IPS DF 6.9 (cell line): ENCODE results near the gene CCDC18.

Experiments
- DNase-seq: peaks from one replicate; pipeline ENCODE4 v3.0.0-alpha.2; 2013; ENCODE audit warnings: low read depth, low spot score
- H3K27ac ChIP-seq: one replicate; pipeline ENCODE4 v1.5.1; 2013; ENCODE audit warnings: low read length, control low read depth
- H3K27me3 ChIP-seq: 2 replicates; pipeline ENCODE4 v1.6.1; 2013; ENCODE audit warnings: mild to moderate bottlenecking, low read length; ENCODE audit not compliant: control insufficient read depth, insufficient read depth
- H3K36me3 ChIP-seq: 2 replicates; pipeline ENCODE4 v1.6.1; 2013; ENCODE audit warnings: low read length; ENCODE audit not compliant: control insufficient read depth, insufficient read depth
- H3K4me1 ChIP-seq: 2 replicates; pipeline ENCODE4 v1.6.1; 2013; ENCODE audit warnings: low read length; ENCODE audit not compliant: control insufficient read depth, insufficient read depth
- H3K4me3 ChIP-seq: 2 replicates; pipeline ENCODE4 v1.5.1; 2013; ENCODE audit warnings: mild to moderate bottlenecking, low read length
- H3K9me3 ChIP-seq: 2 replicates; pipeline ENCODE4 v1.6.1; 2013; ENCODE audit warnings: low read length, inconsistent platforms; ENCODE audit not compliant: control insufficient read depth, insufficient read depth
- WGBS: extraction: QIAGEN DNeasy Blood & Tissue Kit; methylation state at CpG from one replicate; pipeline ENCODE4 v1.1.7; 2013; ENCODE audit warnings: mixed read lengths, missing lambda C conversion rate; ENCODE audit not compliant: insufficient read length, insufficient coverage; 5-methylcytosine and 5-hydroxymethylcytosine counted together

Gene CCDC18

GRCh38 chr1:93180723-93181613 is at the start of gene CCDC18:
TSS of gene CCDC18 (plus strand) at chr1:93180724. CDS start at chr1:93183362, 2,638 bp downstream.
- Histone ChIP-seq H3K27me3 (no peaks in the 10 kb centered on the region), H3K36me3 (no peaks in the 10 kb centered on the region), H3K4me1 (no peaks in the 10 kb centered on the region), H3K9me3 (no peaks in the 10 kb centered on the region), H3K4me3 (peak within 1 kb of the TSS; percentile 90), H3K27ac (no peak within 1 kb of the TSS)
- no peak for DNase-seq
- WGBS: no CpG with 5 or more reads among the region's 43 CpGs

- H3K9me3 ChIP-seq: no peaks in the 10 kb centered on the region
- no peak overlapping the region for H3K4me3 ChIP-seq
- no peaks in the 10 kb centered on the region for H3K27me3 ChIP-seq
- no peak for DNase-seq
- H3K36me3 ChIP-seq: peaks cover 8% of the 10 kb centered on the region; the same call in 1 of the 2 replicates
- no peak overlapping the region for H3K27ac ChIP-seq
- H3K4me1 ChIP-seq: no peaks in the 10 kb centered on the region
Observed at GRCh38 chr1:93132638-93133037, 47.9 kb upstream of the CCDC18 start.

GRCh38 chr1:93136445-93136844 is 44.1 kb upstream of the CCDC18 start:
- no peak for DNase-seq
- Histone ChIP-seq H3K4me3 (no peak overlapping the region), H3K27ac (no peak overlapping the region), H3K4me1 (no peaks in the 10 kb centered on the region), H3K36me3 (peaks cover 8% of the 10 kb centered on the region; the same call in 1 of the 2 replicates), H3K27me3 (no peaks in the 10 kb centered on the region), H3K9me3 (no peaks in the 10 kb centered on the region)
- WGBS: no CpG with 5 or more reads among the region's 5 CpGs

GRCh38 chr1:93137604-93138292 is 42.8 kb upstream of the CCDC18 start:
- peaks cover 8% of the 10 kb centered on the region; the same call in 1 of the 2 replicates for H3K36me3 ChIP-seq
- no peak overlapping the region for H3K4me3 ChIP-seq
- no peak for DNase-seq
- no peaks in the 10 kb centered on the region for H3K9me3 ChIP-seq
- no peak overlapping the region for H3K27ac ChIP-seq
- WGBS: no CpG with 5 or more reads among the region's 3 CpGs
- H3K4me1 ChIP-seq: no peaks in the 10 kb centered on the region
- H3K27me3 ChIP-seq: no peaks in the 10 kb centered on the region

- no peaks in the 10 kb centered on the region for H3K4me1 ChIP-seq
- no peak overlapping the region for H3K27ac ChIP-seq
- no CpG with 5 or more reads among the region's 1 CpG for WGBS
- peaks cover 8% of the 10 kb centered on the region; the same call in 1 of the 2 replicates for H3K36me3 ChIP-seq
- no peaks in the 10 kb centered on the region for H3K27me3 ChIP-seq
- H3K9me3 ChIP-seq: no peaks in the 10 kb centered on the region
- no peak for DNase-seq
- no peak overlapping the region for H3K4me3 ChIP-seq
Observed at GRCh38 chr1:93140106-93140505, 40.4 kb upstream of the CCDC18 start.

GRCh38 chr1:93142161-93142560 is 38.4 kb upstream of the CCDC18 start:
- no peak for DNase-seq
- no peaks in the 10 kb centered on the region; the same call in 1 of the 2 replicates for H3K36me3 ChIP-seq
- H3K27ac ChIP-seq: no peak overlapping the region
- H3K4me3 ChIP-seq: no peak overlapping the region
- H3K27me3 ChIP-seq: no peaks in the 10 kb centered on the region
- WGBS: 100% methylated on average over 1 of the region's 2 CpGs
- H3K4me1 ChIP-seq: no peaks in the 10 kb centered on the region
- no peaks in the 10 kb centered on the region for H3K9me3 ChIP-seq

- Histone ChIP-seq H3K27me3 (no peaks in the 10 kb centered on the region), H3K4me3 (no peak overlapping the region), H3K36me3 (no peaks in the 10 kb centered on the region), H3K9me3 (no peaks in the 10 kb centered on the region), H3K4me1 (no peaks in the 10 kb centered on the region), H3K27ac (no peak overlapping the region)
- DNase-seq: no peak
- no CpG with 5 or more reads among the region's 1 CpG for WGBS
Observed at GRCh38 chr1:93143136-93143535, 37.4 kb upstream of the CCDC18 start.

- Histone ChIP-seq H3K9me3 (no peaks in the 10 kb centered on the region), H3K27ac (no peak overlapping the region), H3K27me3 (no peaks in the 10 kb centered on the region), H3K36me3 (no peaks in the 10 kb centered on the region), H3K4me1 (no peaks in the 10 kb centered on the region), H3K4me3 (no peak overlapping the region)
- WGBS: no CpG with 5 or more reads among the region's 4 CpGs
- no peak for DNase-seq
Observed at GRCh38 chr1:93143769-93144168, 36.8 kb upstream of the CCDC18 start.

GRCh38 chr1:93148001-93148400 is 32.5 kb upstream of the CCDC18 start:
- WGBS: no CpG with 5 or more reads among the region's 7 CpGs

GRCh38 chr1:93150729-93151128 is 29.8 kb upstream of the CCDC18 start:
- H3K27me3 ChIP-seq: no peaks in the 10 kb centered on the region
- no CpG with 5 or more reads among the region's 1 CpG for WGBS
- no peaks in the 10 kb centered on the region for H3K9me3 ChIP-seq
- no peaks in the 10 kb centered on the region; the same call in 1 of the 2 replicates for H3K36me3 ChIP-seq
- DNase-seq: no peak
- H3K27ac ChIP-seq: no peak overlapping the region
- no peak overlapping the region for H3K4me3 ChIP-seq
- no peaks in the 10 kb centered on the region for H3K4me1 ChIP-seq

More at GRCh38 chr1:93148001-93148400, 32.5 kb upstream of the CCDC18 start:
- Histone ChIP-seq H3K27me3 (no peaks in the 10 kb centered on the region), H3K9me3 (no peaks in the 10 kb centered on the region), H3K4me1 (no peaks in the 10 kb centered on the region), H3K36me3 (no peaks in the 10 kb centered on the region; the same call in 1 of the 2 replicates), H3K4me3 (no peak overlapping the region), H3K27ac (no peak overlapping the region)
- no peak for DNase-seq
